Stimulated activated CD4-positive, alpha-beta T cell treated with anti-CD3 and anti-CD28 coated beads, Interleukin-1b, Interleukin-23, amount 100 ng/mL, for 24 hours (primary cell): Measurements from ENCODE around the gene ATRAID.
A peak's percentile ranks its signal among the peaks of the same experiment; 100 is the strongest.
"Not testable (repeated sequence)": the region's sequence is repeated elsewhere in the genome, so short reads cannot be mapped to it uniquely, and the experiment has no call there.

Experiments
- DNase-seq, 4 experiments: peaks; one replicate each; pipeline ENCODE4 v3.0.0-alpha.2; 2020; ENCODE audit warnings: low read depth in 4 of 4, low spot score in 1 of 4

Gene ATRAID

GRCh38 chr2:27211943-27212625 is at the start of gene ATRAID, which contains the start of gene SLC5A6:
ATRAID (plus strand) TSS chr2:27212041; CDS start chr2:27212369, 328 bp downstream.
SLC5A6 (minus strand) TSS chr2:27212268; CDS start chr2:27207650, 4,618 bp downstream.
- DNase-seq, result peak; percentile 73 to 87 (median 78)

- DNase-seq, result no peak
Observed at GRCh38 chr2:27162151-27163121, 49.4 kb upstream of the ATRAID start.

- DNase-seq, result no peak
Observed at GRCh38 chr2:27164960-27165763, 46.7 kb upstream of the ATRAID start.

- DNase-seq, result no peak
Observed at GRCh38 chr2:27170581-27171337, 41.1 kb upstream of the ATRAID start.

GRCh38 chr2:27171351-27171848 is 40.4 kb upstream of the ATRAID start:
- no peak for DNase-seq

- DNase-seq, result no peak
Observed at GRCh38 chr2:27174638-27175037, 37.2 kb upstream of the ATRAID start.

GRCh38 chr2:27175330-27175729 is 36.5 kb upstream of the ATRAID start:
- no peak for DNase-seq

- DNase-seq, result not testable (repeated sequence)
Observed at GRCh38 chr2:27175781-27176180, 36.1 kb upstream of the ATRAID start.

GRCh38 chr2:27177441-27178351 is 34.1 kb upstream of the ATRAID start:
- no peak for DNase-seq

GRCh38 chr2:27178469-27178868 is 33.4 kb upstream of the ATRAID start:
- no peak for DNase-seq

- no peak for DNase-seq
Observed at GRCh38 chr2:27179344-27180000, 32.4 kb upstream of the ATRAID start.

GRCh38 chr2:27182346-27182745 is 29.5 kb upstream of the ATRAID start:
- no peak for DNase-seq

GRCh38 chr2:27184115-27184514 is 27.7 kb upstream of the ATRAID start:
- DNase-seq, result no peak

- DNase-seq, result no peak
Observed at GRCh38 chr2:27185331-27186026, 26.4 kb upstream of the ATRAID start.

- no peak for DNase-seq
Observed at GRCh38 chr2:27186613-27187345, 25.1 kb upstream of the ATRAID start.

- DNase-seq, result no peak
Observed at GRCh38 chr2:27189989-27190388, 21.9 kb upstream of the ATRAID start.

GRCh38 chr2:27191070-27191829 is 20.6 kb upstream of the ATRAID start:
- DNase-seq, result peak in 1 of 4 experiments; percentile 20
